IPS DF 6.9 (cell line): ENCODE measurements around the gene MOBP.
A peak's percentile ranks its signal among the peaks of the same experiment; 100 is the strongest.

Experiments used
- DNase-seq: peaks from one replicate; pipeline ENCODE4 v3.0.0-alpha.2; 2013; ENCODE audit warnings: low read depth, low spot score
- H3K27ac ChIP-seq: one replicate; pipeline ENCODE4 v1.5.1; 2013; ENCODE audit warnings: low read length, control low read depth
- H3K27me3 ChIP-seq: 2 replicates; pipeline ENCODE4 v1.6.1; 2013; ENCODE audit warnings: mild to moderate bottlenecking, low read length; ENCODE audit not compliant: control insufficient read depth, insufficient read depth
- H3K36me3 ChIP-seq: 2 replicates; pipeline ENCODE4 v1.6.1; 2013; ENCODE audit warnings: low read length; ENCODE audit not compliant: control insufficient read depth, insufficient read depth
- H3K4me1 ChIP-seq: 2 replicates; pipeline ENCODE4 v1.6.1; 2013; ENCODE audit warnings: low read length; ENCODE audit not compliant: control insufficient read depth, insufficient read depth
- H3K4me3 ChIP-seq: 2 replicates; pipeline ENCODE4 v1.5.1; 2013; ENCODE audit warnings: mild to moderate bottlenecking, low read length
- H3K9me3 ChIP-seq: 2 replicates; pipeline ENCODE4 v1.6.1; 2013; ENCODE audit warnings: low read length, inconsistent platforms; ENCODE audit not compliant: control insufficient read depth, insufficient read depth
- WGBS: extraction: QIAGEN DNeasy Blood & Tissue Kit; methylation state at CpG from one replicate; pipeline ENCODE4 v1.1.7; 2013; ENCODE audit warnings: mixed read lengths, missing lambda C conversion rate; ENCODE audit not compliant: insufficient read length, insufficient coverage; 5-methylcytosine and 5-hydroxymethylcytosine counted together

The MOBP gene

DNA sequence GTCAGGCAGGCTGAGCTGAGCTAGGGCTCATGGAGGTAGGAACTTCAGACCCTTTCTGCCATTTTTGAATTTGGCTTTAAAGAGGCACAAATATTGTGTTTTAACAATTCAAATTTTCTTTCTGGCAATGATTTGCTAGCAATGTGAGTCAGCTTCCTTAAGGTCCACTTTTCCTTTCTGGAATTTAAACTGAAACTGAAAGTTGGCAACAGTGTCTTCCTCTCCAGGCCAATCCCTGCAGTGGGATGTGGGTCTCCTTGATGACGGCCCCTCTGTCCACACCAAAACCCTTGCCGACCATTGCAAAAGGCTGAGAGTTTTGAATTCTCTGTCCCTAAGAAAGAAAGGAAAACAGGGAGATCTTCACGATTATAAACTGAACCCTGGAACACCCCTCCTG, 33.8 kb upstream of the MOBP start:
- no peak overlapping the region for H3K4me3 ChIP-seq
- no peak overlapping the region for H3K27ac ChIP-seq
- DNase-seq = no peak

DNA sequence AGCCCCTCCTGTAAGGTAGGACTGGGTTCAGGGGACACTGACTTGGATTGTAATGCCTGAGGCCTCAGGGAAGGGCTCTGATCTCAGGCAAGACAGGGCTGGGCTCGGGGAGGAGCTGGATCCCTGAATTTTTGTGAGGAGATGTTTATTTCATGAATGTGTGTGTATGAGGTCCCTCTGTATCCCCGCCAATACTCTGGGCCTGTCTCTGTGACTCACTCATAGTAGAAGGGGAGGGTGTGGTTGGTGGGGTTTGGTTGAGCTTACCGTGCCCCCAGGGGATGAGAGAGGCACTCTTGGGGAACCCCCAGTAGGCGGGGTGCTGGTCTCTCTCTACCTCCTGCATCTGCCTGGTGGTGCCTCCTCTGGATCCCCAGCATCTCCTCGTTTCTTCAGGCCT, 32.9 kb upstream of the MOBP start:
- no peak overlapping the region for H3K4me3 ChIP-seq
- no peak for DNase-seq
- no peaks in the 10 kb centered on the region for H3K9me3 ChIP-seq
- no peaks in the 10 kb centered on the region for H3K4me1 ChIP-seq
- H3K27ac ChIP-seq = no peak overlapping the region
- H3K36me3 ChIP-seq = no peaks in the 10 kb centered on the region
- no CpG with 5 or more reads among the region's 5 CpGs for WGBS
- H3K27me3 ChIP-seq = no peaks in the 10 kb centered on the region

More for the DNA sequence above, 33.8 kb upstream of the MOBP start:
- H3K4me1 ChIP-seq = no peaks in the 10 kb centered on the region
- no peaks in the 10 kb centered on the region for H3K36me3 ChIP-seq
- H3K27me3 ChIP-seq = no peaks in the 10 kb centered on the region
- H3K9me3 ChIP-seq = no peaks in the 10 kb centered on the region
- no CpG with 5 or more reads among the region's 3 CpGs for WGBS

DNA sequence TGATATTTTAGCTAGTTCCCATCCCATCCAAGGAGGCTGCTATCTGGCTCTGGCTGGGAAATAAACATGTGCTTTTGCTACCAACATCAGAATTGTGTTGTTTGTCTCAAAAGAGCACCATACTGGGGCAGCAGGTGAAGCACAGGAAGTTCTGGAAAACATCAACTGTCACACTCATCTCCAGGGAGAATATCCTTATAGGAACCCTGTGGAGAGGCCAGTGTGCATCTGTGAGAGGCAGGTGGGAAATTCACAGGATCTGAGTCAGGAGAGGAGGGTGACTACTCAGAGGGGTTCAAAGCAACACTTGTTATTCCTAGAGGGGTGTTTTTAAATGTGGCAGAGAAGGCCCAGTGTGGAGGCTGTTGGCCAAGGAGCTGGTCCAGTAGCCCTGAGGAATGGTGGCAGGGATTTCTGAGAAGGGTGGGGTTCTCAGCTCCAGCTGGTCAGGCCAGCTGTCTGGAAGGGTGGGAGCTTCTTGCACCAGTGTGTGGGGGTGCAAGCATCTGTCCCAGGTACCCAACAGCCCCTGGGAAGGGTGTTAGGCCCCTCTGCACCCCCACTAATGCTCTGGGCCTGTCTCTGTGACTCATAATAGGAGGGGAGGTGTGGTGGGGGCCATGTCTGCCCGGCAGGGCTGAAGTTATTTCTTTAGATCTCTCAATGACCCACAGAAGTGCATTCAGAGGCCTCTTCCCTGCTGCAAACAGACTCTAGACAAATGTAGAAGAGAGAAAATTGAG, 32.3 kb upstream of the MOBP start:
- Histone ChIP-seq H3K4me3 (no peak overlapping the region), H3K27me3 (no peaks in the 10 kb centered on the region)

DNA sequence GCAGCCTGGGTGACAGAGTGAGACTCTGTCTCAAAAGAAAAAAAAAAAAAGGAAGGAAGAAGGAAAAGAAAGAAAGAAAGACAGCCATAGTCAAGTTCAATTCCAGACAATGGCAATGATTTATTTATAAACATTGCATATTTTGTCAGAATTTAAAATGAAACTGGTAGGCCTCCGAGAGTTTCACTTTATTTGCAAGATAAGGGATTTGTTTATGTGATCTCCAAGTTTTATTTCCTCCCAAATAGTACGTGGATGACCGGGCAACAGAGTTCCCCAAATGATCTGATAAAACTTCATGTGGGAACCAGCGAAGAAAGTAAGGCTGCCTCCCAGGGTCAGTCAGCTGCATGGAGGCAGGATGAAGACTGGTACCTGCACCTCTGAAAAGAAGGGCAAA, 28.6 kb upstream of the MOBP start:
- Histone ChIP-seq H3K9me3 (no peaks in the 10 kb centered on the region), H3K27ac (no peak overlapping the region), H3K27me3 (no peaks in the 10 kb centered on the region), H3K4me3 (no peak overlapping the region), H3K36me3 (no peaks in the 10 kb centered on the region), H3K4me1 (no peaks in the 10 kb centered on the region)
- no peak for DNase-seq
- no CpG with 5 or more reads among the region's 4 CpGs for WGBS

More for the DNA sequence above, 32.3 kb upstream of the MOBP start:
- no peaks in the 10 kb centered on the region for H3K9me3 ChIP-seq
- no peaks in the 10 kb centered on the region for H3K36me3 ChIP-seq
- no peaks in the 10 kb centered on the region for H3K4me1 ChIP-seq
- no peak overlapping the region for H3K27ac ChIP-seq
- no CpG with 5 or more reads among the region's 1 CpG for WGBS
- DNase-seq = no peak

DNA sequence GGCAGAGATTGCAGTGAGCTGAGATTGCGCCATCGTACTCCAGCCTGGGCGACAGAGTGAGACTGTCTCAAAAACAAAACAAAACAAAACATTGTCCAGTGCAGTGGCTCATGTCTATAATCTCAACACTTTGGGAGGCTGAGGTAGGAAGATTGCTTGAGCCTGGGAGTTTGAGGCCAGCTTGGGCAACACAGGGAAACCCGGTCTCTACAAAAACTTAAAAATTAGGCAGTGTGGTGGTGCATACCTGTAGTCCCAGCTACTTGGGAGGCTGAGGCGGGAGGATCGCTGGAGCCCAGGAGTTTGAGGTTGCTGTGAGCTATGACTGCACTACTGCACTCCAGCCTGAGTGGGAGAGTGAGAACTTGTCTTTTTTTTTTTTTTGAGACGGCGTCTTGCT, 27.2 kb upstream of the MOBP start:
- Histone ChIP-seq H3K27ac (no peak overlapping the region), H3K9me3 (no peaks in the 10 kb centered on the region), H3K27me3 (no peaks in the 10 kb centered on the region), H3K4me3 (no peak overlapping the region), H3K36me3 (no peaks in the 10 kb centered on the region), H3K4me1 (no peaks in the 10 kb centered on the region)
- no peak for DNase-seq
- no CpG with 5 or more reads among the region's 8 CpGs for WGBS

DNA sequence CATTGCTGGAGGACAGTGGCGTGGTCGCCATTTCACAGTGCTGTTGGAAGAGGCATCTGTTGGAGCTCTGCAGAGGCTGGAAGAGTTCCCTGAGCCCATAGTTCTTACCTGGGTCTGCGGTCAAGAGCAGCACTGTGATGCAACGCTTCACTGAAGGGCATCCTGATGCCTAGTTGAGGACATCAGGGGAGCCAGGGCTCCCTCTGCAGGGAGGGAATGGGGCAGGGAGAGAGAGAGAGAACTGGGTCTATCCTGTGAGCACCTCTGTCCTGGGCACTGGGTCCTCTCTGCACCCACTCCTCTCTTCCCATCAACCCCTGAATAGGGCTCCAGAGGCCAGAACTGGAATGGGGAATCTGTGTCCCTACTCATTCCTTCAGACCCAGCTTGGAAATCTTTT, 23.9 kb upstream of the MOBP start:
- Histone ChIP-seq H3K9me3 (no peaks in the 10 kb centered on the region), H3K27me3 (no peaks in the 10 kb centered on the region), H3K4me1 (no peaks in the 10 kb centered on the region), H3K36me3 (no peaks in the 10 kb centered on the region), H3K27ac (no peak overlapping the region), H3K4me3 (no peak overlapping the region)
- DNase-seq = no peak
- WGBS = no CpG with 5 or more reads among the region's 4 CpGs

DNA sequence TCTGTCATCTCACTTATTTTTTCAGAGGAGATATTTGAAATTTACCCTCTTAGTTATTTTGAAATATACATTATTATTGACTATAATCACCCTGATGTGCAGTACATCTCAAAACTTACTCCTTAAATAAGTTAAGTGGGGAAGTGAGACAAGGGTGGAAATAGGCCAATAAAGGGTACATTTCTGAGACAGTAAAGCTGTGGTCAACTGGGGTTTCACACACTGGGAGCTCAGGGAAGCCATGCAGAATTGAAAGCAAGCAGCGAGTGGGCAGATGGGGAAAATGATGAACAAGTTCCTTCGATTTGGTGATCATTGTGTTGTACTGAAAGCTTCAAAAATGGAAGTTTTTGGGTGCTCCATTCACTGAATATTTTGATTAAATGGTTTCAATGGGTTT, 21.6 kb upstream of the MOBP start:
- no peaks in the 10 kb centered on the region for H3K36me3 ChIP-seq
- H3K27ac ChIP-seq = no peak overlapping the region
- H3K27me3 ChIP-seq = no peaks in the 10 kb centered on the region
- no peak overlapping the region for H3K4me3 ChIP-seq
- H3K9me3 ChIP-seq = no peaks in the 10 kb centered on the region
- DNase-seq = no peak
- no CpG with 5 or more reads among the region's 2 CpGs for WGBS
- H3K4me1 ChIP-seq = no peaks in the 10 kb centered on the region

DNA sequence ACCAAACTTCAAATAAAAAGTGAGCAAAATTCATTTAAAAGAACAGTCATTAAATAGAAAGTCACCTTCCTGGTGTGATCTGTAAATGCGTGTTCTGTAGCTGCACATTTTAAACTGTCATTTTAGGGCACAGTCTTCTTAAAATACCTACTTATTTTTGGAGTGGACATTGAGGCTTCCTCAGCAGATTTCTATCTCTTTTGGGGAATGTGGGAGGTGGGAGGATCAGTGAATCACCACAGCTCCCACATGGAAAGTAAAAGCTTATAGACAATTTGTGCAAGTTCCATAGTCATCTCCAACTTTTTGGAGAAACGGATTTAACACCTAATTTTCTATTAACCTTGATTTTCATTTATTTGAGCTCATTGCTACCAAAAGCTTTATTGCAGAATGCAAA, 21.0 kb upstream of the MOBP start:
- no peak for DNase-seq
- WGBS = no CpG with 5 or more reads among the region's 2 CpGs

DNA sequence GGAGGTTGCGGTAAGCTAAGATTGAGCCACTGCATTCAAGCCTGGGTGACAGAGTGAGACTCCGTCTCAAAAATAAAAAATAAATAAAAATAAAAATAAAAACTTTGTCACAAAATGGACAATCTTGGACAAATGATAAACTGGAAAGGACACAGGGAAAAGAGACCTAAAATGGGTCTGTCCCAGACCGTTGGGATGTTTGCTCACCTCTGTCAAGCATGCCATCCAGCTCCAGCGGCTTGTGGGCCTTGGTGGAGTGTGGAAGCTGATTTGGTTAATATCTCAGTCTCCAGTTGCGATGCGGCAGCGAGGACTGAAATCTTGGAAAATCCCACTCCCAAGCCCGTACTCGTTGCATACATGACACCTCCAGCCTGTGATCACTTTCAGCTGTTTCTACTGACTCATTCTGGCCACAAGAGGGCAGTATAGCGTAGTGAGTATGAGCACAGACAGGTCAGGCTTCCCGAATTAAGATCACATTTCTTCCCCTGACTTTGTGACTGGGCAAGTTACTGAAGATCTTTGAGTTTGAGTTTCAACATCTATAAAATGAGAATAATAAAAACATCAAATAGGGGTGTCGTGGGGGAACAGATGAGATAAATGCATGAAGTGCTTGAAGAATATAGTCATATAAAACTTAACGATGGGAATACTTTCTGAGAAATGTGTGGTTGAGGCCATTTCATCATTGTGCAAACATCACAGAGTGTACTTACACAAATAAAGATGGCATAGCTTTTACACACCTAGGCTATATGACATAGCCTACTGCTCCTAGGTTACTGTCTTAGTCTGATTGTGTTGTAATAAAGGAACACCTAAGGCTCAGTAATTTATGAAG, 19.6 kb upstream of the MOBP start:
- H3K27me3 ChIP-seq = no peaks in the 10 kb centered on the region
- no peaks in the 10 kb centered on the region for H3K4me1 ChIP-seq
- peak; percentile 82 for DNase-seq
- H3K9me3 ChIP-seq = no peaks in the 10 kb centered on the region
- no peak overlapping the region for H3K27ac ChIP-seq
- no CpG with 5 or more reads among the region's 13 CpGs for WGBS
- H3K4me3 ChIP-seq = no peak overlapping the region
- no peaks in the 10 kb centered on the region for H3K36me3 ChIP-seq

More for the DNA sequence above, 21.0 kb upstream of the MOBP start:
- Histone ChIP-seq H3K36me3 (no peaks in the 10 kb centered on the region), H3K4me3 (no peak overlapping the region), H3K27ac (no peak overlapping the region), H3K9me3 (no peaks in the 10 kb centered on the region), H3K27me3 (no peaks in the 10 kb centered on the region), H3K4me1 (no peaks in the 10 kb centered on the region)

DNA sequence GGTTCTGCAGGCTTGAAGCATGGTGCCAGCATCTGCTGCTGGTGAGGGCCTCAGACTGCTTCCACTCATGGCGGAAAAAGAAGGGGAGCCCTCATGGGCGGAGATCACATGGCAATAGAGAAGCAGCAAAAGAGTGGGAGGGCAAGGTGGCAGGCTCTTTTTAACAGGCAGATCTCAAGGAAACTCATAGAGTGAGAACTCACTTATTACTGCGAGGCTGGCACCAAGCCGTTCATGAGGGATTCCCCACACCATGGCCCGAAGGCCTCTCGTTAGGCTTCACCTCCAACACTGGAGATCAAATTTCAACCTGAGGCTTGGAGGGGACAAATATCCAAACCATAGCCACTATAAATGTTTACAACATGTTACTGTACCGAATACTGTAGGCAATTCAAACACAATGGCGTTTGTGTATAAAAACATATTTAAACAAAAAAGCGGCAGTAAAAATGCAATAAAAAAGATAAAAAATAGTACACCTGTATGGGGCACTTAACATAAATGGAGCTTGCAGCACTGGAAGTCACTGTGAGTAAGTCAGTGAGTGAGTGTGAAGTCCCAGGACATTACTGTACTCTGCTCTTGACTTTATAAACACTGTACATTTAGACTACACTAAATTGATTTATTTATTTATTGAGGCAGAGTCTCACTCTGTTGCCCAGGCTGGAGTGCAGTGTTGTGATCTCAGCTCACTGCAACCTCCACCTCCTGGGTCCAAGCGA, 18.8 kb upstream of the MOBP start:
- DNase-seq = no peak
- WGBS = no CpG with 5 or more reads among the region's 10 CpGs
- H3K36me3 ChIP-seq = no peaks in the 10 kb centered on the region

More for the DNA sequence above, 18.8 kb upstream of the MOBP start:
- Histone ChIP-seq H3K27me3 (no peaks in the 10 kb centered on the region), H3K27ac (no peak overlapping the region), H3K9me3 (no peaks in the 10 kb centered on the region), H3K4me3 (no peak overlapping the region), H3K4me1 (no peaks in the 10 kb centered on the region)
